ENCODE measurements around the gene KRTAP10-6.

DNA sequence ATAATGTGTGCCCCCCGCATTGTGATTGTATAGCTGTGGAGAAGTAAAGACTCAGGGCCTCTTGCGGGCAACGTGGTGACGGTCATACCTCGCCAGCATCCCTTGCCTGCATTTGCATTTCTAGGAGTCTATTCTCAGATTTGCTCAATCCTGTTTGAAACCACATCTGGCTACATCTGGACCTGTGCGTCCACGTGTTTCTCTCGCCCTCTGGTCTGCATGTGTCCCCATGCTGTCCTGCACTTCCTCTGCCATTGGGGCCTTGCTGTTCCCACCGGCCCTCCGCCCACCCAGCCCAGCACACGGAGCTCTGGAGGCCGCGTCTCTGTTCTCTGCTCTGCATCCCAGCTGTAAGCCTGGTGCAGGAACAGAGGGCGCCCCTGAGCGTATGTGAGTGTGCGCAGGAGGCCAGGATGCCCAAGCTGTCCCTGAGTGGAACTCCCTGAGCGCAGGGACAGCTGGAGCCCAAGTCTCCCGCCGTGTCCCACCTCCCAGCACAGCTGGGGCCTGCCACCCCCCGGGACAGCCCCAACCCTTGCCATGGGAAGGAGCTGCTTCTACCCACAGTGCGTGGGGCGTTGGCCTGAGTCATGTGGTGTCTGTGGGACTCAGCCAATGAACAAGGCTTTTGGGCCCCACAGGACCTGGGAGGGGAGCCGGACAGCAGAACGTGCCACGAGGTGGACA, 42.6 kb downstream of the KRTAP10-6 start:
- TF ChIP-seq, protein P1, sequence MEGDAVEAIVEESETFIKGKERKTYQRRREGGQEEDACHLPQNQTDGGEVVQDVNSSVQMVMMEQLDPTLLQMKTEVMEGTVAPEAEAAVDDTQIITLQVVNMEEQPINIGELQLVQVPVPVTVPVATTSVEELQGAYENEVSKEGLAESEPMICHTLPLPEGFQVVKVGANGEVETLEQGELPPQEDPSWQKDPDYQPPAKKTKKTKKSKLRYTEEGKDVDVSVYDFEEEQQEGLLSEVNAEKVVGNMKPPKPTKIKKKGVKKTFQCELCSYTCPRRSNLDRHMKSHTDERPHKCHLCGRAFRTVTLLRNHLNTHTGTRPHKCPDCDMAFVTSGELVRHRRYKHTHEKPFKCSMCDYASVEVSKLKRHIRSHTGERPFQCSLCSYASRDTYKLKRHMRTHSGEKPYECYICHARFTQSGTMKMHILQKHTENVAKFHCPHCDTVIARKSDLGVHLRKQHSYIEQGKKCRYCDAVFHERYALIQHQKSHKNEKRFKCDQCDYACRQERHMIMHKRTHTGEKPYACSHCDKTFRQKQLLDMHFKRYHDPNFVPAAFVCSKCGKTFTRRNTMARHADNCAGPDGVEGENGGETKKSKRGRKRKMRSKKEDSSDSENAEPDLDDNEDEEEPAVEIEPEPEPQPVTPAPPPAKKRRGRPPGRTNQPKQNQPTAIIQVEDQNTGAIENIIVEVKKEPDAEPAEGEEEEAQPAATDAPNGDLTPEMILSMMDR (IDR thresholded peaks at IDR 0.05), result no peak
- TF ChIP-seq EZH2 (IDR thresholded peaks at IDR 0.05; ENCODE audit: borderline replicate concordance, insufficient read depth, low read depth, low read length, poor library complexity, severe bottlenecking), result no peak

Measured in B cell (primary cell).